Gastrocnemius medialis (tissue), 4 donors: ENCODE data around the gene C10orf53. TPM values are rescaled to one million over a fixed set of nuclear protein-coding genes. Genes with fewer than 3 reads are reported as not detected.

Source experiments
- ATAC-seq, 2 donors: fragments of 150-250 bp; one replicate each; pipeline ENCODE4 v1.9.1; 2016
- DNase-seq, 2 donors: peaks; one replicate each; pipeline ENCODE4 v3.0.0-alpha.2; 2019
- H3K27ac ChIP-seq, 4 donors: fragments of 200-600 bp; sonication (generic); 1 replicate in 1 of 4; 2 replicates in 3 of 4; pipeline ENCODE4 v1.5.1; 2016 to 2018; ENCODE audit warnings: mild to moderate bottlenecking in 2 of 4, moderate library complexity in 1 of 4
- H3K27me3 ChIP-seq, 3 donors: fragments of 200-600 bp; sonication (generic) in 2 of 3; 1 replicate in 1 of 3; 2 replicates in 2 of 3; pipeline versions ENCODE4 v1.5.1 to v1.6.0; 2016 to 2019; ENCODE audit warnings: mild to moderate bottlenecking in 1 of 3, moderate library complexity in 1 of 3
- H3K36me3 ChIP-seq, 2 donors: fragments of 200-600 bp; sonication (generic) in 1 of 2; one replicate each; pipeline ENCODE4 v1.5.1; 2017 to 2018
- H3K4me1 ChIP-seq, 2 donors: fragments of 200-600 bp; sonication (generic) in 1 of 2; one replicate each; pipeline ENCODE4 v1.5.1; 2016 to 2017; ENCODE audit warnings: mild to moderate bottlenecking in 2 of 2
- H3K4me3 ChIP-seq, 4 donors: fragments of 200-600 bp; sonication (generic) in 3 of 4; 1 replicate in 1 of 4; 2 replicates in 3 of 4; pipeline ENCODE4 v1.5.1; 2016 to 2019; ENCODE audit warnings: mild to moderate bottlenecking in 2 of 4
- H3K9me3 ChIP-seq, 3 donors: fragments of 200-600 bp; sonication (generic) in 2 of 3; 1 replicate in 1 of 3; 2 replicates in 2 of 3; pipeline ENCODE4 v1.5.1; 2016 to 2019
- POLR2A ChIP-seq, 2 donors: fragments of 450-650 bp; IDR thresholded peaks; one replicate each; pipeline ENCODE4 v1.6.1; 2017; ENCODE audit warnings: antibody characterized with exemption in 2 of 2, mild to moderate bottlenecking in 2 of 2, moderate library complexity in 2 of 2
- in situ Hi-C, 4 donors: fragments of 200-750 bp; cut with MboI; loops; one replicate each; pipeline versions ENCODE4 v1.15.0 to v1.8.0; 2017; ENCODE audit warnings: low sequenced_read_pairs in 4 of 4
- intact Hi-C: fragments of 100-400 bp; cut with DNase I; formaldehyde crosslinking; loops from one replicate; pipeline ENCODE4 v1.15.1; 2023; ENCODE audit warnings: low total_unique reads
- total RNA-seq, 4 donors: library from RNA; depleted of rRNA; stranded (reverse); fragments of >200 nt; gene quantifications; one replicate each; pipeline versions ENCODE4 v1.1.0 to v1.2.3, GENCODE V29; 2016
- TF ChIP-seq, protein P1 (sequence below), 5 experiments: fragments of 450-650 bp in 3 of 5; fragments of 200-600 bp in 2 of 5; sonication (generic) in 2 of 5; IDR thresholded peaks in 4 of 5; conservative IDR thresholded peaks in 1 of 5; 1 replicate in 4 of 5; 2 replicates in 1 of 5; pipeline ENCODE4 v1.5.1; 2016 to 2019; ENCODE audit warnings: antibody characterized with exemption in 5 of 5, mild to moderate bottlenecking in 3 of 5, moderate library complexity in 3 of 5

The C10orf53 gene
- total RNA-seq, 4 donors from 2014 or later, result not detected

DNA sequence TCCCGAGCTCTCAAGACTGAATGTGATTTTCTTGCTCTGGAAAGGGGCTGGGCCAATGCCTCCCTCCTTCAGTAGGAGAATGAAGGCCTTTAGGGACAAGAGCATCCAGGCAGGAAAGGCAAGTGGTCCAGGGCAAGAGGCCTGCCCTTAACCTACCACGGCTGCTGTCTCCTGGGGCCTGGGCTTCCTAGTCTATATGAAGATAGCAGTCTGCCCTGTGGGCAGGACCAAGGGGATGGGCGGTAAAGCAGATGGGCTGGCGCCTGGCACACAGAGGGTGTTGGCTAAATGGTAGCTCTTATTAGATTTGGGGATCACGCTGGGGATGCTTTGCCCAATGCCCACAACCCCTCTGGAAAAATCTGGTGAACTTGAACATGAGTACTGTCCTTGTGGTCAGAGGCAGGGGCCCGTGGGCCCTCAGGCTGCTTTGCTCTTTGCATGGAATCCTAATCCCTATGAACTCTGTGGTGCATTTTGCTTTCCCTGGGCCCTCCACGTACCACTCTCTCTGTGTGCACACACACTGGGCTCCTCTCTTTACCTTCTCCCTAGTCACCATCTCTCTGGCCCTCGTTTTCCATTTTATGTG, 45.3 kb upstream of the C10orf53 start:
- peaks cover 0 to 3% (median 0%) of the 10 kb centered on the region in 3 donors for H3K27me3 ChIP-seq
- TF ChIP-seq, protein P1, sequence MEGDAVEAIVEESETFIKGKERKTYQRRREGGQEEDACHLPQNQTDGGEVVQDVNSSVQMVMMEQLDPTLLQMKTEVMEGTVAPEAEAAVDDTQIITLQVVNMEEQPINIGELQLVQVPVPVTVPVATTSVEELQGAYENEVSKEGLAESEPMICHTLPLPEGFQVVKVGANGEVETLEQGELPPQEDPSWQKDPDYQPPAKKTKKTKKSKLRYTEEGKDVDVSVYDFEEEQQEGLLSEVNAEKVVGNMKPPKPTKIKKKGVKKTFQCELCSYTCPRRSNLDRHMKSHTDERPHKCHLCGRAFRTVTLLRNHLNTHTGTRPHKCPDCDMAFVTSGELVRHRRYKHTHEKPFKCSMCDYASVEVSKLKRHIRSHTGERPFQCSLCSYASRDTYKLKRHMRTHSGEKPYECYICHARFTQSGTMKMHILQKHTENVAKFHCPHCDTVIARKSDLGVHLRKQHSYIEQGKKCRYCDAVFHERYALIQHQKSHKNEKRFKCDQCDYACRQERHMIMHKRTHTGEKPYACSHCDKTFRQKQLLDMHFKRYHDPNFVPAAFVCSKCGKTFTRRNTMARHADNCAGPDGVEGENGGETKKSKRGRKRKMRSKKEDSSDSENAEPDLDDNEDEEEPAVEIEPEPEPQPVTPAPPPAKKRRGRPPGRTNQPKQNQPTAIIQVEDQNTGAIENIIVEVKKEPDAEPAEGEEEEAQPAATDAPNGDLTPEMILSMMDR (IDR thresholded peaks at IDR 0.05 in 4 of 5, conservative IDR thresholded peaks at IDR 0.05 in 1 of 5), result no peak
- no peak for TF ChIP-seq POLR2A (IDR thresholded peaks at IDR 0.05)
- no peaks in the 10 kb centered on the region for H3K36me3 ChIP-seq
- H3K4me1 ChIP-seq, result no peaks in the 10 kb centered on the region
- DNase-seq (no peak), ATAC-seq (no peak)
- in situ Hi-C loops, result no loop called here
- H3K9me3 ChIP-seq, result no peaks in the 10 kb centered on the region
- intact Hi-C loops, result no loop called here
- no peak overlapping the region for H3K4me3 ChIP-seq
- H3K27ac ChIP-seq, result no peak overlapping the region

DNA sequence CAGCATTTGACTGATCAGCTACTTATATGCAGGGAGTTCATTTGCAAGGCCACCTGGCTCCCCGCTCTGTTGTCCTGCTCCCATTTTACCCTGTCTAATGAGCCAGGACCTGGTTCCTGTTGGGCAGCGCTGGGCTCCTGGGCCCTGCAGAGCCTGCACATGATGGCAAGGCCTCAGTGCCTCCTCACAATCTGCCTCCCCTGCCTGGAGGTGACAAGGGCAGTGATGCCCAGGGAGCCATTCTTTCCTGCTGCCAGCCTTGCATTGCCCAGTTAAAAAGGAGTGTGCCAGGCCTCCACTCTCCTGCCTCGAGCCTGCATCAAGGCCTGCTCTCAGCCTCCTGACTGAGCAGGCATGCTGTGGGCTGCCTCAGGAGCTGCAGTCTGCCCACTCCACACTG, 37.1 kb upstream of the C10orf53 start:
- no peak overlapping the region for H3K27ac ChIP-seq
- H3K27me3 ChIP-seq, result peaks cover 0 to 8% (median 0%) of the 10 kb centered on the region in 3 donors
- in situ Hi-C loops (no loop called here), intact Hi-C loops (no loop called here)
- H3K4me1 ChIP-seq, result no peaks in the 10 kb centered on the region
- H3K4me3 ChIP-seq, result no peak overlapping the region
- ATAC-seq, result no peak
- H3K9me3 ChIP-seq, result no peaks in the 10 kb centered on the region
- no peaks in the 10 kb centered on the region for H3K36me3 ChIP-seq
- TF ChIP-seq, protein P1 (IDR thresholded peaks at IDR 0.05 in 4 of 5, conservative IDR thresholded peaks at IDR 0.05 in 1 of 5), result no peak
- TF ChIP-seq POLR2A (IDR thresholded peaks at IDR 0.05), result no peak
- DNase-seq, result no peak

DNA sequence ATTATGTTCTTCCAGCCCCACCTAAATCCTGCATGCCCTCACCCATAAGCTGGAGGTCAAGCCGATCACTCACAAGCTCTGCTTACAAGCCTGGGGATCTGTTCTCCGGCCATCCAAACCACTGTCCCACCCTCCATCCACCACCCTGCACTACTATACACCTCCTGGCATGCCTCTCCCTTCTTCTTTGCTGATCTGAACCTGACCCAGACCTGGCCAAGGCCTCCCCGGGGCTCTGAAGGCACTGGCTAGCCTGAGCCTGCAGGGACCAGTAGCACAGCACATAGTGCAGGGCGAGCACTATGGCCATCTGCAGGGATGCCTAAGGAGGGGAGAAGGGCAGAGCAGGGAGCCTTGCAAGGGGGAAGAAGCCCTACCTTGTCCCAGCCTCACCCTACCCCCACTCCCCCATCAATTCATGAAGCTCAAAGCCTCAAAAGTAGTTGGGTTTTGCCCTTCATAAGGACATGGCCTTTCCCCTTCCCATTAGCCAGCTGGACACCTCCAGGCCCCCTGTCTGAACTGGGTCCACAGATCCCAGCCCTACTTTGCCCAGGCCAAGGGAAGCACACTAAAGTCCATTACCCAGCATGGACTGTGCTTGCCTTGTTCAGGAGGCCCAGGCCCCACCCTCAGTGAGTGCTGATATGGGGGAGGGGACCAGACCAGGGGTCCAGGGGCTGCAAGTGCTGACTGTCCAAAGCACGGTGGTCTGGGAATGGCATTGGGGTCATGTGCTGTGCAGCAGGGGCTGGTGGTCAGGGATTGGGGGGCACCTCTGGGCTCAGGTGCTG, 36.0 kb upstream of the C10orf53 start:
- Histone ChIP-seq H3K27me3 (peaks cover 0 to 8% (median 0%) of the 10 kb centered on the region in 3 donors), H3K36me3 (no peaks in the 10 kb centered on the region), H3K27ac (no peak overlapping the region), H3K4me3 (no peak overlapping the region), H3K4me1 (no peaks in the 10 kb centered on the region), H3K9me3 (no peaks in the 10 kb centered on the region)
- in situ Hi-C loops (no loop called here), intact Hi-C loops (no loop called here)
- ATAC-seq (no peak), DNase-seq (no peak)
- TF ChIP-seq, protein P1 (IDR thresholded peaks at IDR 0.05 in 4 of 5, conservative IDR thresholded peaks at IDR 0.05 in 1 of 5), result no peak
- no peak for TF ChIP-seq POLR2A (IDR thresholded peaks at IDR 0.05)

DNA sequence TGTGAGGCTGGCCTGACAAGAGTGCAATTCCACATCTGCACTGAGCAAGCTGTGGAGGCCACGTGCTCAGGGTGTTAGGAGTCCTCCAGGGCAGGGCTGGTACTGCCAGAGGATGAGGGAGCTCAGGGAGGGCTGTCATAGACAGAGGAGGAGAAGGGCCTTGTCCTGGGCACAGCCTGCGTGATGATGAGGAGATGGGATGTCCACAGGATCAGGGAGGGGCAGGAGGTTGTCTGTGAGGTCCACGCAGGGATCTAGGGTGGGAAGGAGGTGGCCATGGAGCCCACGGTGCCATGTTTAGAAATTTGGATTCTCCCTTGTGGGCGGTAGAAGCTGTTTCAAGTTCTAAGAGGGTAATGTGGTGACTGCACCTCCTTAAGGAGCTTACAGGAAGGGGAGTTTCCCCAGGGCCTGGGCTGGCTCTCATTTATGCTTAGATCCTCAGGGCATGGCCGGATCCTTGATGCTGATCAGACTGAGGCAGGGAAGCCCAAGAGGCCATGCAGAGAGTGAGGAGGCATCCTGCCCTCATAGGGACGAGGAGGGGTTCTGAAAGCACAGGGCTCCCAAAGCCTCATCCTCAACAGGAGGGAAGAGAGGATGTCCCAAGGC, 35.3 kb upstream of the C10orf53 start:
- Histone ChIP-seq H3K4me3 (no peak overlapping the region), H3K9me3 (no peaks in the 10 kb centered on the region), H3K4me1 (no peaks in the 10 kb centered on the region), H3K36me3 (no peaks in the 10 kb centered on the region), H3K27me3 (peaks cover 0 to 8% (median 0%) of the 10 kb centered on the region in 3 donors), H3K27ac (no peak overlapping the region)
- intact Hi-C loops, result no loop called here
- in situ Hi-C loops, result no loop called here
- TF ChIP-seq, protein P1 (IDR thresholded peaks at IDR 0.05 in 4 of 5, conservative IDR thresholded peaks at IDR 0.05 in 1 of 5), result no peak
- no peak for TF ChIP-seq POLR2A (IDR thresholded peaks at IDR 0.05)
- ATAC-seq (no peak), DNase-seq (no peak)
